PC-3 (cell line): Measurements from ENCODE around the gene SLC9A9. TPM values are rescaled to one million over a fixed set of nuclear protein-coding genes. Genes with fewer than 3 reads are reported as not detected.

Experiments used
- ATAC-seq: fragments of 200-7000 bp; cut with Tn5 transposase; 2 replicates; pipeline ENCODE4 v1.9.1; 2020; ENCODE audit warnings: mild to moderate bottlenecking, moderate library complexity
- BruUV-seq: library from RNA; stranded (reverse); fragments of 400-500 nt; replicated peaks from 2 replicates; lab custom pipeline; 2021; lab: Mats Ljungman, UMichigan
- CTCF ChIA-PET: fragments of 300-600 bp; sonication (Branson Sonifier 250); formaldehyde crosslinking; loops from one replicate; lab custom pipeline; 2022; ENCODE audit warnings: antibody characterized with exemption; lab: Charles Lee
- POLR2A ChIA-PET: fragments of 300-600 bp; sonication (Branson Sonifier 250); formaldehyde crosslinking; loops from one replicate; lab custom pipeline; 2022; ENCODE audit warnings: antibody characterized with exemption; ENCODE audit not compliant: unreplicated experiment; lab: Charles Lee
- DNase-seq: peaks from one replicate; pipeline ENCODE4 v3.0.0-alpha.2; 2015
- H2AFZ ChIP-seq: fragments of 300-600 bp; sonication (generic); 2 replicates; pipeline ENCODE4 v1.6.0; 2016; ENCODE audit warnings: antibody characterized with exemption, low read length
- H3F3A ChIP-seq: fragments of 300-600 bp; sonication (generic); one replicate; pipeline ENCODE4 v1.6.0; 2017; ENCODE audit warnings: antibody characterized with exemption, low read length, control low read depth, mild to moderate bottlenecking; ENCODE audit not compliant: unreplicated experiment
- H3K27ac ChIP-seq: fragments of 300-600 bp; sonication (generic); 2 replicates; pipeline ENCODE4 v1.5.1; 2016; ENCODE audit warnings: mild to moderate bottlenecking, low read length
- H3K27me3 ChIP-seq: fragments of 300-600 bp; sonication (generic); 2 replicates; pipeline ENCODE4 v1.6.1; 2016; ENCODE audit warnings: low read length, mixed read lengths
- H3K36me3 ChIP-seq: fragments of 300-600 bp; sonication (generic); 2 replicates; pipeline ENCODE4 v1.6.1; 2016; ENCODE audit warnings: low read depth, mixed run types, low read length, mixed read lengths
- H3K4me1 ChIP-seq: fragments of 300-600 bp; sonication (generic); 2 replicates; pipeline ENCODE4 v1.5.1; 2016; ENCODE audit warnings: low read length; ENCODE audit not compliant: insufficient read depth
- H3K4me2 ChIP-seq: fragments of 300-600 bp; sonication (generic); 2 replicates; pipeline ENCODE4 v1.6.0; 2016; ENCODE audit warnings: low read length
- H3K4me3 ChIP-seq: fragments of 300-600 bp; sonication (generic); 2 replicates; pipeline ENCODE4 v1.5.1; 2016; ENCODE audit warnings: mild to moderate bottlenecking, low read length, mixed read lengths
- H3K79me2 ChIP-seq: fragments of 300-600 bp; sonication (generic); 2 replicates; pipeline ENCODE4 v1.6.1; 2017; ENCODE audit warnings: low read length, mixed read lengths
- H3K9ac ChIP-seq: fragments of 300-600 bp; sonication (generic); 2 replicates; pipeline ENCODE4 v1.6.0; 2016; ENCODE audit warnings: mild to moderate bottlenecking, low read length
- H3K9me2 ChIP-seq: fragments of 300-600 bp; sonication (generic); replicated peaks from 2 replicates; pipeline ENCODE4 v1.6.1; 2016; ENCODE audit warnings: mixed run types, low read length, mixed read lengths
- H3K9me3 ChIP-seq: fragments of 300-600 bp; sonication (generic); 2 replicates; pipeline ENCODE4 v1.6.1; 2016; ENCODE audit warnings: low read length, mixed read lengths
- H4K20me1 ChIP-seq: fragments of 300-600 bp; sonication (generic); 2 replicates; pipeline ENCODE4 v1.6.1; 2016; ENCODE audit warnings: low read length, mixed read lengths
- EZH2 ChIP-seq: fragments of 300-600 bp; sonication (generic); IDR thresholded peaks from one replicate; pipeline ENCODE4 v1.6.1; 2017; ENCODE audit warnings: antibody characterized with exemption, mild to moderate bottlenecking, low read length; ENCODE audit not compliant: unreplicated experiment
- EZH2phosphoT487 ChIP-seq: fragments of 300-600 bp; sonication (generic); IDR thresholded peaks from 2 replicates; pipeline ENCODE4 v1.6.1; 2018; ENCODE audit warnings: mild to moderate bottlenecking, antibody characterized with exemption, low read length, borderline replicate concordance
- intact Hi-C: fragments of 100-400 bp; cut with micrococcal nuclease; formaldehyde crosslinking; loops from 2 replicates; pipeline ENCODE4 v1.9.0; 2023
- total RNA-seq: library from RNA; depleted of rRNA; stranded (reverse); fragments of >200 nt; gene quantifications from 2 replicates; pipeline ENCODE4 v1.2.3, GENCODE V29; 2014
- TF ChIP-seq, protein P1 (sequence below): fragments of 300-600 bp; sonication (generic); conservative IDR thresholded peaks from 2 replicates; pipeline ENCODE4 v1.5.1; 2017; ENCODE audit warnings: antibody characterized with exemption, low read depth, mild to moderate bottlenecking, low read length

Gene SLC9A9
- total RNA-seq, 1 experiment from 2014 or later: 0.07 TPM

DNA sequence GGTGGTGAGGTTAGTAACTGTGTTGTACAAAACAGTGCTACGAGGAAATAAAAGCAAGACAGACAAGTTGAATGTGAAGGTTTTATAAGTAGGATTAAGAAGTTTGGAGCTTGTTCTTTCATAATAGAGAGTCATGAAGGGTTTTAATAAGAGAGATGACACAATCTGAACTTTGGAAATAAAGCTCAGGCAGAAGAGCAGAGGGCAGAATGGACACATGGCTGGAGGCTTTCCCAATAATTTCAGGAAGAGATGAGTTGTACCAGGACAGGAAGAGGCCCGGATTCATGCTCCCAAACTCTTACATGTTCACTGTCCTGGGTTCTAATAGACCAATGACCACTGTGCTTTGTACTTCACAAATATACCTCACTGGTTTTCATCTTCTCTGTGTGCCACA is 194.8 kb downstream of the SLC9A9 start:
- Histone ChIP-seq H3K4me2 (no peak overlapping the region), H3K27ac (no peak overlapping the region), H3K79me2 (no peaks in the 10 kb centered on the region), H2AFZ (no peak overlapping the region), H3K4me1 (no peaks in the 10 kb centered on the region), H3K27me3 (no peaks in the 10 kb centered on the region), H3K4me3 (no peak overlapping the region), H4K20me1 (no peaks in the 10 kb centered on the region), H3K36me3 (no peaks in the 10 kb centered on the region), H3K9me3 (no peaks in the 10 kb centered on the region), H3K9ac (no peak overlapping the region), H3K9me2 (no peaks in the 10 kb centered on the region), H3F3A (no peaks in the 10 kb centered on the region)
- intact Hi-C loops: no loop called here
- TF ChIP-seq, protein P1, sequence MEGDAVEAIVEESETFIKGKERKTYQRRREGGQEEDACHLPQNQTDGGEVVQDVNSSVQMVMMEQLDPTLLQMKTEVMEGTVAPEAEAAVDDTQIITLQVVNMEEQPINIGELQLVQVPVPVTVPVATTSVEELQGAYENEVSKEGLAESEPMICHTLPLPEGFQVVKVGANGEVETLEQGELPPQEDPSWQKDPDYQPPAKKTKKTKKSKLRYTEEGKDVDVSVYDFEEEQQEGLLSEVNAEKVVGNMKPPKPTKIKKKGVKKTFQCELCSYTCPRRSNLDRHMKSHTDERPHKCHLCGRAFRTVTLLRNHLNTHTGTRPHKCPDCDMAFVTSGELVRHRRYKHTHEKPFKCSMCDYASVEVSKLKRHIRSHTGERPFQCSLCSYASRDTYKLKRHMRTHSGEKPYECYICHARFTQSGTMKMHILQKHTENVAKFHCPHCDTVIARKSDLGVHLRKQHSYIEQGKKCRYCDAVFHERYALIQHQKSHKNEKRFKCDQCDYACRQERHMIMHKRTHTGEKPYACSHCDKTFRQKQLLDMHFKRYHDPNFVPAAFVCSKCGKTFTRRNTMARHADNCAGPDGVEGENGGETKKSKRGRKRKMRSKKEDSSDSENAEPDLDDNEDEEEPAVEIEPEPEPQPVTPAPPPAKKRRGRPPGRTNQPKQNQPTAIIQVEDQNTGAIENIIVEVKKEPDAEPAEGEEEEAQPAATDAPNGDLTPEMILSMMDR: no peak
- TF ChIP-seq EZH2phosphoT487 (no peak), EZH2 (no peak)
- ChIA-PET CTCF (no interaction called here), POLR2A (no interaction called here)
- no peak for ATAC-seq
- DNase-seq: no peak
- BruUV-seq: no TSS peak

DNA sequence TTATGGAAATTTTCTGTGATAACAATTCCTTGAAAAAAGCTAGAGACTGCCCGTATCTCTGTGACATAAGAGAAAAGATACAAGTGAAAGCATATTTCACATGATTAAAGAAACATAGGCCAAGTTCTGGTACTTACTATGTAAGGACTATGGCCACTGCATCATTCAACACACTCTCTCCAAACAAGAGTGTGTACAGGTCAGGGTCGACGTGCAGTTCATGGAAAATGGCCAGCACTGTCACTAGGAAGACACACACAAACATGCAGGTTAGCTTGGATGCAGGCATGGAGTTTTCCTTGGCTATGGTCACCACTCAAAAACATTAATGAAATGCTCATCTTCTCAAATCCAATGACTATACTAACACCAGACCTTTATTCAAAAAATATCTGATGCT is 196.2 kb downstream of the SLC9A9 start:
- TF ChIP-seq EZH2phosphoT487 (no peak), EZH2 (no peak)
- H3K4me3 ChIP-seq: no peak overlapping the region
- ChIA-PET POLR2A (no interaction called here), CTCF (no interaction called here)
- H3K27me3 ChIP-seq: no peaks in the 10 kb centered on the region
- no peaks in the 10 kb centered on the region for H4K20me1 ChIP-seq
- no peak overlapping the region for H3K27ac ChIP-seq
- H3K36me3 ChIP-seq: no peaks in the 10 kb centered on the region
- no peak overlapping the region for H3K9ac ChIP-seq
- no TSS peak for BruUV-seq
- no peaks in the 10 kb centered on the region for H3K9me2 ChIP-seq
- H3F3A ChIP-seq: no peaks in the 10 kb centered on the region
- H3K4me1 ChIP-seq: no peaks in the 10 kb centered on the region
- intact Hi-C loops: no loop called here
- H3K79me2 ChIP-seq: no peaks in the 10 kb centered on the region
- no peaks in the 10 kb centered on the region for H3K9me3 ChIP-seq
- no peak overlapping the region for H2AFZ ChIP-seq
- H3K4me2 ChIP-seq: no peak overlapping the region
- ATAC-seq (no peak), DNase-seq (no peak)

DNA sequence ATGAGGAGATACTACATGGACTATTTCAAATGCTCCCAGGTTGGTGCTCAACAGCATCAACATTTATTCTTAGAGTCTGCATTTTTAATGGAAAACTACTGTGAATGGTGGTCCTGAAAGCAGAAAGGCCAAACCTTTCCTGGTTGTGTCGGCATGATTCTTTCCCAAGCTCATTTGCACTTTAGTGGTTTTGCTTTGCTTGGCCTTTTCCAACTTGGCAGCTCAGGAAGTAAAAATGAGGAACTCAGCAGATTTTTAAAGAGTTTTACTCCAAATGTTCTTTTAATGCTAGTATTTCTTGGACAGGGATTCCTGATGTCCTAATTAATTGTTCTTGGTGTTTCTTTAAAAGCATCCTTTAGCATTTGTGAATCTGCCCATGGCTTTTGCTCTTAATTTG is 197.4 kb downstream of the SLC9A9 start:
- Histone ChIP-seq H3K27ac (no peak overlapping the region), H3K9me2 (no peaks in the 10 kb centered on the region), H3K79me2 (no peaks in the 10 kb centered on the region), H3K9me3 (no peaks in the 10 kb centered on the region), H2AFZ (no peak overlapping the region), H3K27me3 (no peaks in the 10 kb centered on the region), H3K36me3 (no peaks in the 10 kb centered on the region), H3K4me1 (no peaks in the 10 kb centered on the region), H3K4me3 (no peak overlapping the region), H3F3A (no peaks in the 10 kb centered on the region), H3K9ac (no peak overlapping the region), H3K4me2 (no peak overlapping the region), H4K20me1 (no peaks in the 10 kb centered on the region)
- intact Hi-C loops: no loop called here
- DNase-seq: no peak
- ATAC-seq: no peak
- ChIA-PET CTCF (no interaction called here), POLR2A (no interaction called here)
- TF ChIP-seq EZH2phosphoT487 (no peak), EZH2 (no peak)
- TF ChIP-seq, protein P1: no peak
- BruUV-seq: no TSS peak
